ENCODE results near the gene COL6A1.

GRCh38 chr21:45969921-45970673 lies 11.5 kb upstream of the COL6A1 start:
- TF ChIP-seq SUZ12 (IDR thresholded peaks at IDR 0.05; ENCODE audit: extremely low read depth, insufficient read depth, insufficient read length) (no peak), YY1 (IDR thresholded peaks at IDR 0.05; ENCODE audit: insufficient read depth, insufficient read length) (no peak)
